Keratinocyte (primary cell): ENCODE results near the gene RPS19BP1. TPM values are rescaled to one million over a fixed set of nuclear protein-coding genes. Genes with fewer than 3 reads are reported as not detected.

ENCODE experiments used
- DNase-seq: peaks from one replicate; pipeline ENCODE4 v3.0.0-alpha.2; 2011; ENCODE audit warnings: low read depth, missing footprints, low spot score
- FAIRE-seq: peaks from 2 replicates; lab custom pipeline; 2011; peaks lifted over from hg19 to GRCh38; lab: Jason Lieb, UNC
- H2AFZ ChIP-seq: 2 replicates; pipeline ENCODE4 v1.6.0; 2012; ENCODE audit warnings: low read length, control low read depth, inconsistent platforms; ENCODE audit not compliant: control insufficient read depth
- H3K27ac ChIP-seq: 2 replicates; pipeline ENCODE4 v1.5.1; 2011; ENCODE audit warnings: low read length; ENCODE audit not compliant: control insufficient read depth, insufficient read depth
- H3K27me3 ChIP-seq: 3 replicates; pipeline ENCODE4 v1.6.0; 2011; ENCODE audit warnings: low read length; ENCODE audit not compliant: control insufficient read depth, insufficient read depth; ENCODE audit errors: extremely low read depth
- H3K36me3 ChIP-seq, 2 experiments: 2 replicates in 1 of 2; 3 replicates in 1 of 2; pipeline ENCODE4 v1.5.1; 2011; ENCODE audit warnings: low read length in 2 of 2, mild to moderate bottlenecking in 1 of 2; ENCODE audit not compliant: control insufficient read depth in 2 of 2, insufficient read depth in 2 of 2; ENCODE audit errors: extremely low read depth in 1 of 2
- H3K4me1 ChIP-seq: 3 replicates; pipeline ENCODE4 v1.5.1; 2011; ENCODE audit warnings: low read length; ENCODE audit not compliant: control insufficient read depth, insufficient read depth; ENCODE audit errors: extremely low read depth
- H3K4me2 ChIP-seq: 3 replicates; pipeline ENCODE4 v1.6.0; 2011; ENCODE audit warnings: low read depth, low read length; ENCODE audit not compliant: control insufficient read depth, insufficient read depth; ENCODE audit errors: extremely low read depth
- H3K4me3 ChIP-seq, 3 experiments: fragments of 200-600 bp in 1 of 3; sonication (generic) in 1 of 3; 2 replicates in 2 of 3; 3 replicates in 1 of 3; pipeline ENCODE4 v1.5.1; 2011 to 2016; ENCODE audit warnings: low read length in 3 of 3, mild to moderate bottlenecking in 3 of 3, control low read depth in 2 of 3, inconsistent platforms in 1 of 3, low read depth in 1 of 3, mixed read lengths in 1 of 3, mixed run types in 1 of 3, moderate library complexity in 1 of 3; ENCODE audit not compliant: control insufficient read depth in 2 of 3, insufficient read depth in 2 of 3; ENCODE audit errors: extremely low read depth in 1 of 3
- H3K79me2 ChIP-seq: 2 replicates; pipeline ENCODE4 v1.6.0; 2012; ENCODE audit warnings: low read length; ENCODE audit not compliant: control insufficient read depth, insufficient read depth
- H3K9ac ChIP-seq: 3 replicates; pipeline ENCODE4 v1.6.0; 2011; ENCODE audit warnings: low read length; ENCODE audit not compliant: control insufficient read depth, insufficient read depth; ENCODE audit errors: extremely low read depth
- H3K9me1 ChIP-seq: 3 replicates; pipeline ENCODE4 v1.6.0; 2011; ENCODE audit warnings: low read length; ENCODE audit not compliant: control insufficient read depth, insufficient read depth; ENCODE audit errors: extremely low read depth
- H3K9me3 ChIP-seq: 2 replicates; pipeline ENCODE4 v1.5.1; 2012; ENCODE audit warnings: low read depth, low read length; ENCODE audit not compliant: control insufficient read depth
- H4K20me1 ChIP-seq: 3 replicates; pipeline ENCODE4 v1.6.0; 2011; ENCODE audit warnings: low read length; ENCODE audit not compliant: control insufficient read depth, insufficient read depth; ENCODE audit errors: extremely low read depth
- CTCF ChIP-seq, 3 experiments: IDR thresholded peaks in 1 of 3; conservative IDR thresholded peaks in 1 of 3; optimal IDR thresholded peaks in 1 of 3; 2 replicates in 2 of 3; 3 replicates in 1 of 3; pipeline versions ENCODE3 to v1.5.1; 2011; ENCODE audit warnings: low read length in 3 of 3, mild to moderate bottlenecking in 3 of 3, moderate library complexity in 2 of 3, control low read depth in 1 of 3, inconsistent platforms in 1 of 3; ENCODE audit not compliant: insufficient read depth in 2 of 3; ENCODE audit errors: extremely low read depth in 1 of 3
- EZH2 ChIP-seq: IDR thresholded peaks from one replicate; pipeline ENCODE4 v1.6.1; 2012; ENCODE audit warnings: inconsistent platforms, mild to moderate bottlenecking, low read length, moderate library complexity
- dilution Hi-C: fragments of 300-500 bp; cut with MboI; formaldehyde crosslinking; loops from one replicate; pipeline ENCODE4 v1.7.0; 2020; ENCODE audit warnings: low sequenced_read_pairs; ENCODE audit not compliant: extremely low pct_ligation_motif_present
- polyA plus RNA-seq, 5 experiments: library from polyadenylated mRNA; depleted of rRNA in 3 of 5; stranded (reverse) in 3 of 5; stranded (forward) in 1 of 5; unstranded in 1 of 5; fragments of >200 nt; gene quantifications; 1 replicate in 1 of 5; 2 replicates in 3 of 5; 3 replicates in 1 of 5; pipeline versions ENCODE4 v1.2.1 to v1.2.3, GENCODE V29; 2011 to 2012; ENCODE audit warnings: missing spikeins in 2 of 5, low read depth in 1 of 5, low replicate concordance in 1 of 5

The RPS19BP1 gene
- polyA plus RNA-seq, 1 donor (not counting 4 experiments of a cell fraction or from before 2014, with no cell fraction given): 67.3 TPM

- no peak overlapping the region for H3K27ac ChIP-seq
- no peaks in the 10 kb centered on the region for H4K20me1 ChIP-seq
- no peaks in the 10 kb centered on the region for H3K79me2 ChIP-seq
- DNase-seq (no peak), FAIRE-seq (no peak)
- H3K4me3 ChIP-seq: no peak overlapping the region
- H3K9me1 ChIP-seq: no peaks in the 10 kb centered on the region
- no peak overlapping the region for H3K9ac ChIP-seq
- TF ChIP-seq CTCF (optimal IDR thresholded peaks at IDR 0.05 in 1 of 3, IDR thresholded peaks at IDR 0.05 in 1 of 3, conservative IDR thresholded peaks at IDR 0.05 in 1 of 3; ENCODE audit: extremely low read depth in 1 of 3, insufficient read depth in 2 of 3, low read length in 3 of 3): no peak
- no peak for TF ChIP-seq EZH2
- H2AFZ ChIP-seq: no peak overlapping the region
- H3K4me2 ChIP-seq: no peak overlapping the region
- no peaks in the 10 kb centered on the region for H3K36me3 ChIP-seq
- H3K27me3 ChIP-seq: no peaks in the 10 kb centered on the region
- H3K9me3 ChIP-seq: no peaks in the 10 kb centered on the region
- no peaks in the 10 kb centered on the region for H3K4me1 ChIP-seq
- dilution Hi-C loops: no loop called here
These were observed 53.3 kb downstream of the RPS19BP1 start for GRCh38 chr22:39479254-39479653.

Other genes starting within 250 kb of the RPS19BP1 start
- 2,424 to 2,611 TPM (median 2,538 TPM) in 3 replicates for gene RPL3, start 213.1 kb downstream of the RPS19BP1 start, polyA plus RNA-seq
- 0.63 to 1.4 TPM (median 0.76 TPM) in 3 replicates for gene SYNGR1, start 182.8 kb downstream of the RPS19BP1 start, polyA plus RNA-seq
- 11.8 to 13.5 TPM (median 13.1 TPM) in 3 replicates for gene TAB1, start 133.0 kb downstream of the RPS19BP1 start, polyA plus RNA-seq
- gene MGAT3, start 75.7 kb downstream of the RPS19BP1 start, polyA plus RNA-seq: not detected in 3 replicates
- gene MIEF1, start 30.5 kb downstream of the RPS19BP1 start, polyA plus RNA-seq: 13.8 to 27.6 TPM (median 18.4 TPM) in 3 replicates
- 590 to 629 TPM (median 597 TPM) in 3 replicates for gene ATF4, start 12.2 kb downstream of the RPS19BP1 start, polyA plus RNA-seq
- not detected in 3 replicates for gene CACNA1I, start 38.0 kb upstream of the RPS19BP1 start, polyA plus RNA-seq